Astrocyte (in vitro differentiated cells and primary cell): ENCODE results near the gene EPHA6.

Experiments used
- EZH2 ChIP-seq: IDR thresholded peaks from 2 replicates; pipeline ENCODE4 v1.6.1; 2012; ENCODE audit warnings: mild to moderate bottlenecking, low read length, inconsistent platforms; ENCODE audit not compliant: insufficient read depth
- TF ChIP-seq, protein P1 (sequence below): IDR thresholded peaks from 2 replicates; pipeline ENCODE4 v1.5.1; 2011; ENCODE audit warnings: low read depth, mild to moderate bottlenecking, inconsistent platforms, low read length, moderate library complexity; ENCODE audit not compliant: insufficient read depth

- TF ChIP-seq EZH2: no peak
- TF ChIP-seq, protein P1, sequence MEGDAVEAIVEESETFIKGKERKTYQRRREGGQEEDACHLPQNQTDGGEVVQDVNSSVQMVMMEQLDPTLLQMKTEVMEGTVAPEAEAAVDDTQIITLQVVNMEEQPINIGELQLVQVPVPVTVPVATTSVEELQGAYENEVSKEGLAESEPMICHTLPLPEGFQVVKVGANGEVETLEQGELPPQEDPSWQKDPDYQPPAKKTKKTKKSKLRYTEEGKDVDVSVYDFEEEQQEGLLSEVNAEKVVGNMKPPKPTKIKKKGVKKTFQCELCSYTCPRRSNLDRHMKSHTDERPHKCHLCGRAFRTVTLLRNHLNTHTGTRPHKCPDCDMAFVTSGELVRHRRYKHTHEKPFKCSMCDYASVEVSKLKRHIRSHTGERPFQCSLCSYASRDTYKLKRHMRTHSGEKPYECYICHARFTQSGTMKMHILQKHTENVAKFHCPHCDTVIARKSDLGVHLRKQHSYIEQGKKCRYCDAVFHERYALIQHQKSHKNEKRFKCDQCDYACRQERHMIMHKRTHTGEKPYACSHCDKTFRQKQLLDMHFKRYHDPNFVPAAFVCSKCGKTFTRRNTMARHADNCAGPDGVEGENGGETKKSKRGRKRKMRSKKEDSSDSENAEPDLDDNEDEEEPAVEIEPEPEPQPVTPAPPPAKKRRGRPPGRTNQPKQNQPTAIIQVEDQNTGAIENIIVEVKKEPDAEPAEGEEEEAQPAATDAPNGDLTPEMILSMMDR: no peak
Observed at GRCh38 chr3:97111244-97111643, 296.9 kb downstream of the EPHA6 start.
